Sigmoid colon (tissue), 7 donors: ENCODE measurements around the gene PQBP1. TPM values are rescaled to one million over a fixed set of nuclear protein-coding genes. Genes with fewer than 3 reads are reported as not detected.

Experiments
- DNase-seq: peaks from one replicate; pipeline ENCODE4 v3.0.0-alpha.2; 2019
- H3K27ac ChIP-seq, 4 donors: fragments of 200-600 bp; sonication (generic); one replicate each; pipeline ENCODE4 v1.5.1; 2016 to 2019; ENCODE audit warnings: mild to moderate bottlenecking in 1 of 4
- H3K27me3 ChIP-seq, 3 donors: fragments of 200-600 bp; sonication (generic); one replicate each; pipeline ENCODE4 v1.5.1; 2019; ENCODE audit warnings: mild to moderate bottlenecking in 1 of 3
- H3K36me3 ChIP-seq, 4 donors: fragments of 200-600 bp; sonication (generic); one replicate each; pipeline ENCODE4 v1.5.1; 2016 to 2019
- H3K4me1 ChIP-seq, 4 donors: fragments of 200-600 bp; sonication (generic); one replicate each; pipeline ENCODE4 v1.5.1; 2017 to 2019
- H3K4me3 ChIP-seq, 4 donors: fragments of 200-600 bp; sonication (generic); one replicate each; pipeline ENCODE4 v1.5.1; 2017 to 2019; ENCODE audit warnings: mild to moderate bottlenecking in 2 of 4, moderate library complexity in 1 of 4
- H3K9me3 ChIP-seq, 4 donors: fragments of 200-600 bp in 3 of 4; sonication (generic) in 3 of 4; one replicate each; pipeline versions ENCODE4 v1.5.1 to v1.6.1; 2013 to 2019
- CTCF ChIP-seq, 4 experiments: fragments of 450-650 bp in 3 of 4; fragments of 200-600 bp in 1 of 4; IDR thresholded peaks; one replicate each; pipeline ENCODE4 v1.5.1; 2016 to 2019; ENCODE audit warnings: antibody characterized with exemption in 4 of 4, mild to moderate bottlenecking in 3 of 4, moderate library complexity in 2 of 4
- EP300 ChIP-seq, 4 donors: sonication (generic); formaldehyde crosslinking; IDR thresholded peaks; one replicate each; pipeline ENCODE4 v1.6.1; 2017; ENCODE audit warnings: antibody characterized with exemption in 4 of 4
- POLR2A ChIP-seq, 2 donors: fragments of 450-650 bp; IDR thresholded peaks; one replicate each; pipeline ENCODE4 v1.6.1; 2016; ENCODE audit warnings: antibody characterized with exemption in 2 of 2, mild to moderate bottlenecking in 2 of 2, moderate library complexity in 2 of 2
- POLR2AphosphoS5 ChIP-seq, 4 donors: sonication (generic); formaldehyde crosslinking; IDR thresholded peaks; one replicate each; pipeline ENCODE4 v1.6.1; 2017; ENCODE audit warnings: antibody characterized with exemption in 4 of 4
- WGBS, 2 donors: extraction: QIAGEN DNeasy Blood & Tissue Kit; methylation state at CpG; one replicate each; pipeline ENCODE4 v1.1.7; 2013; 5-methylcytosine and 5-hydroxymethylcytosine counted together
- intact Hi-C: fragments of 100-400 bp; cut with DNase I; formaldehyde crosslinking; loops from one replicate; pipeline ENCODE4 v1.15.1; 2023
- polyA plus RNA-seq, 3 donors: library from polyadenylated mRNA; stranded (reverse); fragments of 200-250 nt; gene quantifications; one replicate each; pipeline ENCODE4 v1.2.3, GENCODE V29; 2013
- total RNA-seq, 4 donors: library from RNA; depleted of rRNA; stranded (reverse); fragments of >200 nt; gene quantifications; one replicate each; pipeline ENCODE4 v1.1.0, GENCODE V29; 2016
- donor health status: healthy with polysubstance abuse.
- donor health status: Bipolar disorder and iron deficiency.
- donor health status: healthy.

The PQBP1 gene
- total and polyA plus RNA-seq, 7 donors: 65.0 to 103 (median 83.1) TPM

GRCh38 chrX:48905090-48905790 is 7.5 kb downstream of the PQBP1 start:
- no peaks in the 10 kb centered on the region for H3K9me3 ChIP-seq
- 92 to 94% methylated on average over 20 of the region's 20 CpGs for WGBS, 2 donors
- H3K36me3 ChIP-seq: peaks cover 0 to 46% (median 8%) of the 10 kb centered on the region in 4 donors
- intact Hi-C loops: no loop called here
- TF ChIP-seq EP300 (IDR thresholded peaks at IDR 0.05): no peak
- TF ChIP-seq POLR2A (IDR thresholded peaks at IDR 0.05): no peak
- TF ChIP-seq POLR2AphosphoS5 (IDR thresholded peaks at IDR 0.05): no peak
- TF ChIP-seq CTCF (IDR thresholded peaks at IDR 0.05): no peak
- no peak for DNase-seq
- no peak overlapping the region for H3K4me3 ChIP-seq
- H3K4me1 ChIP-seq: peaks cover 0 to 2% (median 0%) of the 10 kb centered on the region in 4 donors
- no peak overlapping the region for H3K27ac ChIP-seq
- H3K27me3 ChIP-seq: no peaks in the 10 kb centered on the region

GRCh38 chrX:48908600-48908999 is 10.9 kb downstream of the PQBP1 start:
- no peak overlapping the region for H3K4me3 ChIP-seq
- no peaks in the 10 kb centered on the region for H3K9me3 ChIP-seq
- no peak for TF ChIP-seq POLR2A (IDR thresholded peaks at IDR 0.05)
- TF ChIP-seq POLR2AphosphoS5 (IDR thresholded peaks at IDR 0.05): no peak
- TF ChIP-seq CTCF (IDR thresholded peaks at IDR 0.05): no peak
- TF ChIP-seq EP300 (IDR thresholded peaks at IDR 0.05): no peak
- WGBS, 2 donors: 83 to 85% methylated on average over 1 of the region's 1 CpG
- peaks cover 0 to 11% (median 5%) of the 10 kb centered on the region in 4 donors for H3K4me1 ChIP-seq
- H3K36me3 ChIP-seq: peaks cover 0 to 18% (median 0%) of the 10 kb centered on the region in 4 donors
- H3K27ac ChIP-seq: no peak overlapping the region
- intact Hi-C loops: no loop called here
- no peaks in the 10 kb centered on the region for H3K27me3 ChIP-seq
- no peak for DNase-seq

GRCh38 chrX:48909703-48910294 is 12.1 kb downstream of the PQBP1 start:
- DNase-seq: no peak
- Histone ChIP-seq H3K36me3 (peaks cover 0 to 17% (median 0%) of the 10 kb centered on the region in 4 donors), H3K4me1 (peaks cover 0 to 11% (median 5%) of the 10 kb centered on the region in 4 donors), H3K4me3 (no peak overlapping the region), H3K27me3 (no peaks in the 10 kb centered on the region), H3K27ac (no peak overlapping the region), H3K9me3 (no peaks in the 10 kb centered on the region)
- 90 to 93% methylated on average over 17 of the region's 17 CpGs for WGBS, 2 donors
- intact Hi-C loops: no loop called here
- no peak for TF ChIP-seq CTCF (IDR thresholded peaks at IDR 0.05)
- TF ChIP-seq POLR2A (IDR thresholded peaks at IDR 0.05): no peak
- no peak for TF ChIP-seq EP300 (IDR thresholded peaks at IDR 0.05)
- no peak for TF ChIP-seq POLR2AphosphoS5 (IDR thresholded peaks at IDR 0.05)

GRCh38 chrX:48910926-48911411 is 13.2 kb downstream of the PQBP1 start:
- no peak for DNase-seq
- peaks cover 0 to 9% (median 0%) of the 10 kb centered on the region in 4 donors for H3K36me3 ChIP-seq
- peaks cover 0 to 11% (median 5%) of the 10 kb centered on the region in 4 donors for H3K4me1 ChIP-seq
- intact Hi-C loops: no loop called here
- no peaks in the 10 kb centered on the region for H3K9me3 ChIP-seq
- H3K27ac ChIP-seq: peak overlapping the region; percentile 62 to 81 (median 71)
- H3K4me3 ChIP-seq: peak overlapping the region; percentile 43 to 66 (median 62)
- no peaks in the 10 kb centered on the region for H3K27me3 ChIP-seq
- WGBS, 2 donors: 1% methylated on average over 12 of the region's 12 CpGs
- no peak for TF ChIP-seq EP300 (IDR thresholded peaks at IDR 0.05)
- no peak for TF ChIP-seq POLR2AphosphoS5 (IDR thresholded peaks at IDR 0.05)
- TF ChIP-seq CTCF (IDR thresholded peaks at IDR 0.05): no peak
- TF ChIP-seq POLR2A (IDR thresholded peaks at IDR 0.05): no peak
